NOMO-1 treated with DMSO at 0.1 percent for 48 hours (cell line): ENCODE results near the gene NDST3.

Experiments used
- DNase-seq: peaks from one replicate; lab custom pipeline; 2025; ENCODE audit not compliant: unreplicated experiment; lab: John Stamatoyannopoulos, UW

The NDST3 gene

GRCh38 chr4:118307643-118308042 lies 273.4 kb downstream of the NDST3 start:
- no peak for DNase-seq
